NCI-H1930 (cell line): ENCODE results near the gene VEGFB.
"Not testable (repeated sequence)": the region's sequence is repeated elsewhere in the genome, so short reads cannot be mapped to it uniquely, and the experiment has no call there.

Experiments used
- DNase-seq, 2 experiments: peaks; one replicate each; lab custom pipeline; 2025; lab: John Stamatoyannopoulos, UW

VEGFB gene

GRCh38 chr11:64232182-64232966 lies 2.0 kb upstream of the VEGFB start:
- no peak for DNase-seq

- DNase-seq, result no peak
These were observed 1.4 kb upstream of the VEGFB start for GRCh38 chr11:64232967-64233315.

DNA sequence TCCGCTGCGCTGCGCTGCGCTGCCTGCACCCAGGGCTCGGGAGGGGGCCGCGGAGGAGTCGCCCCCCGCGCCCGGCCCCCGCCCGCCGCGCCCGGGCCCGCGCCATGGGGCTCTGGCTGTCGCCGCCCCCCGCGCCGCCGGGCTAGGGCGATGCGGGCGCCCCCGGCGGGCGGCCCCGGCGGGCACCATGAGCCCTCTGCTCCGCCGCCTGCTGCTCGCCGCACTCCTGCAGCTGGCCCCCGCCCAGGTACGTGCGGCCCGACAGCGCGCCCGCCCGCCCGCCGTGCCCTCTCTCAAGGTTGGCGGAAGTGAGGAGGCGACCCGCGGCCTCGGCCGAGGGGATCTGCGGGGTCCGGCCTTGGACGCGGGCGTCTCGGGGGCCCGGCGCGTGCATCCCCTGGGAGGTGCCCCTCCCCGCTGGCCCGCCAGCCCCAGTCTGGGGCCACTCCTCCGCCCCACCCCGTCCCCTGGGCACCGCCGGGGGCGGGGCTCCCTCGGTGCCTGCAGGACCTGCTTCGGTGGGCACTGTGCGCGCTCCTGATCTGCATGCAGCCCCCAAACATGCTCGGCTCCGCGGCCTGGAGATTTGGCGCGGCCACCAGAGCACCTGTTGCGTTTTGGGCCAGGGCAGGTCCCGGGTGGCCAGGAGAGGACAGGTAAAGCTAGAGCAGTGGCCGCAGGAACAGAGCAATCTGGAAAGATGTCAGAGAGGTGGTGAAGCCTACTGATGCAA lies 429 bp downstream of the VEGFB start:
- DNase-seq, result peak; percentile 33 to 50

DNA sequence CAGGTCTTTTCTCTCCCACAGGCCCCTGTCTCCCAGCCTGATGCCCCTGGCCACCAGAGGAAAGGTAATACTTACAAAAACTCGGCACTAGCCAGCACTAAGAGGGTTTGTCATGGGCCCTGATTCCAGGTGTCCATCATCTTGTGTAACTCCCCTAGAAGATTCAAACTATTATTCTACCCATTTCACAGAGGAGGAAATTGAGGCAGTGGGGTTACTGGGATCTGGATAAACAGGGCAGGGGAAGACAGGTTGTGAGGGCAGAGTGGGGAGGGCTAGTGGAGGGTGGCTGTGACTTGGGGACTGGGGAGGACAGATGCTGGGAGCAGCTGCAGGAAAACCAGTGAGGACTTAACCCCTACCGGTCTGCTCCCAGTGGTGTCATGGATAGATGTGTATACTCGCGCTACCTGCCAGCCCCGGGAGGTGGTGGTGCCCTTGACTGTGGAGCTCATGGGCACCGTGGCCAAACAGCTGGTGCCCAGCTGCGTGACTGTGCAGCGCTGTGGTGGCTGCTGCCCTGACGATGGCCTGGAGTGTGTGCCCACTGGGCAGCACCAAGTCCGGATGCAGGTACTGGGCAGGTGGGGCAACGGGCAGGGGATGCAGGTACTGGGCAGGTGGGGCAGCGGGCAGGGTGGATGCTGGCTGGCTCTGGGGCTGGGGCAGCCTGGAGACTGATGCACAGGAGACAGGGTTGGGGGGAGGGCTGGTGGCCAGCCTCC lies 1.2 kb downstream of the VEGFB start:
- no peak for DNase-seq

- DNase-seq, result peak in 1 of 2 experiments; percentile 14
These were observed 3.1 kb downstream of the VEGFB start for GRCh38 chr11:64237484-64237951.

- DNase-seq, result no peak
These were observed 3.7 kb downstream of the VEGFB start for GRCh38 chr11:64238076-64238475.

DNA sequence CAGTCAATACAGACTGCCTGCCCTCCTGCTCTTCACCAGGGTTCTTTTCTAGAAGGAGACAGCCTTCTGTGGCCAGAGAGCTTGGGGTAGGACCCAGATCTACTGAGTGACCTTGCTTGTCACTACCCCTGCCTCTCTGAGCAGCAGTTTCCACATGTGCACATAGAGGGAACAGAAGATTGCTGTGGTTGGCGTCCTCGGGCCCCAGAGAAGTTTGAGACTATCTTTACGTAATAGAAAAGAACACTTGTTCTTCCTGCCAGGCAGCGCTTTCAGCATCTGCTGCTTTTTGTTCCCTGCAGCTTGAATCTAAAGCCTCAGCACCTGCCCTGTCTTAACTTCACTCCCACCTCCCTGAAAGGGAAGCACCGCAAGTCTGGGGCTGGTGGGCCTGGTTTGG lies 4.6 kb downstream of the VEGFB start:
- no peak for DNase-seq

GRCh38 chr11:64239662-64240434 lies 5.5 kb downstream of the VEGFB start:
- no peak for DNase-seq

GRCh38 chr11:64240435-64241240 lies 6.3 kb downstream of the VEGFB start, which contains the start of gene FKBP2:
Gene FKBP2, plus strand, starts transcription at chr11:64241095. Its CDS starts 1,293 bp downstream, at chr11:64242388.
- peak; percentile 93 to 98 for DNase-seq

DNA sequence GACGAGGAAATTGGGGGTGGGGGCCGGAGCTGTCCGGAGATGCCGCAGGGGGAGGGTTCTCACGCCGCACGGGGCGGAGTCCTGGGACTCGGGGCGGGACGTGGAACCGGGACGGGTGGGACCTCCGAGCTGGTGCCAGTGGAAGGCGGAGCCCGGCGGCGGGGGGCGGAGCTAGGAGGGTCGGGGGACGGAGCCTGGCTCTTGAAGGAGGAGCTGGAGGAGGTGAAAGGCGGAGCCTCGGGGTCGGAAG lies 6.8 kb downstream of the VEGFB start:
- DNase-seq, result peak; percentile 97

GRCh38 chr11:64241491-64242374 lies 7.3 kb downstream of the VEGFB start:
- DNase-seq, result no peak

GRCh38 chr11:64243236-64243854 lies 9.0 kb downstream of the VEGFB start:
- DNase-seq, result no peak

DNA sequence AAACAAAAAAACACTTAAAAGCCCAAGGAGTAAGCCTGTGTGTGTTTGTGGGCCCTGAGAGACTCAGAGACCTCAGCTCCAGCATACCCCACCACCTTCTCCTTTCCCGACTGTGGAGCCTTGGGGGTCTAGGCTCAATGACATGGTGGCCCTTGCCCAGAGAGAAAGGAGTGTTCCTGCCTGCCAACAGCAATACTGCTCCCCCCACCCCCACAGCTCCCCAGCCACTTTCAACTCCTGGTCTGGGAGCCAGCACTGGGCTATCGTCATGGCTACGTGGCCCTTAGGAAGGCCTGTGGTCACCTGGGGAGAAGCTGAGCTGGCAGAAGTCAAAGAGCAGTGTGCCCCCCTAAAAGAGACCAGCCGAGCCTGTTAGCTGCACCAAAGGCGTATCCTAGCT lies 9.7 kb downstream of the VEGFB start:
- no peak for DNase-seq

GRCh38 chr11:64244966-64245365 lies 10.6 kb downstream of the VEGFB start:
- no peak for DNase-seq

- no peak for DNase-seq
These were observed 11.0 kb downstream of the VEGFB start for GRCh38 chr11:64245401-64245796.

DNA sequence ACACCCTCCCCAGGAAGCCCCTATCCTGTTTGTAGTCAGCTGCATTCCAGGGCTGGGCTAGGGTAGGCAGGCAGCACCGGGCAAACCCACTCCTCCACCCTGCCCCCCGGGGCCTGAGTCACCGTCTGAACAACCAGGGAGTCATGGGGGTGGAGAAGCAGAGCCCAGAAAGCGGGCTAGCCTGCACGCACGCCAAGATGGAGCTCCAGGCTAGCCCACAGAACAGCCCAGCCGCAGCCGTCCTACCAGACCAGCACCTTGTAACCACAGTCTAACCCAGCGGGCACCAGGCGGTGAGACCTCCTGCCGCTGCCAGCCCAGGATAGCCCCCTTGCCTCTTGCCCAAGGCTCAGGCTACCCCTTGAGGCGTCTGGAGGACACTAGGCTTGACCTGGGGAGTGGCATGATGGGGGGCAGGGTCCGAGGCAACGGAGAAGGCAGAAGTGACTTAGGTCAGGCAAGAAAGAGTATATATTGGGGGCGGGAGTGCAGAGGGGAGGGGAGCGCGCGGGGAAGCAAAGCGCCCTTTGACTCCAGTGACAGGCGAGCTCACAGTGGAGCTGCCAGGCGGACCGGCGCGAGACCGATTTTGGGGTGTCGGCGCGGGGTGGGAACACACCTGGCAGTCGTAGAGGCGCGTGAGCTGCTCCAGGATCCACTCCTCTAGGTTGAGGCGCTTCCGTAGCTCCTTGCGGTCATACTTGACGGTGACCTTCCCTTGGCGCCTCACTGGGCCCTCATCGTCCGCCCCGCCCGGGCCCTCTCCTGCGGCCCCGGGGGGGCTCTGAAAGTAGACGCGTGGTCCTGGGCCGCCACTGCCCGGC lies 11.6 kb downstream of the VEGFB start:
- DNase-seq, result no peak

- DNase-seq, result not testable (repeated sequence)
These were observed 12.2 kb downstream of the VEGFB start for GRCh38 chr11:64246621-64246870.

DNA sequence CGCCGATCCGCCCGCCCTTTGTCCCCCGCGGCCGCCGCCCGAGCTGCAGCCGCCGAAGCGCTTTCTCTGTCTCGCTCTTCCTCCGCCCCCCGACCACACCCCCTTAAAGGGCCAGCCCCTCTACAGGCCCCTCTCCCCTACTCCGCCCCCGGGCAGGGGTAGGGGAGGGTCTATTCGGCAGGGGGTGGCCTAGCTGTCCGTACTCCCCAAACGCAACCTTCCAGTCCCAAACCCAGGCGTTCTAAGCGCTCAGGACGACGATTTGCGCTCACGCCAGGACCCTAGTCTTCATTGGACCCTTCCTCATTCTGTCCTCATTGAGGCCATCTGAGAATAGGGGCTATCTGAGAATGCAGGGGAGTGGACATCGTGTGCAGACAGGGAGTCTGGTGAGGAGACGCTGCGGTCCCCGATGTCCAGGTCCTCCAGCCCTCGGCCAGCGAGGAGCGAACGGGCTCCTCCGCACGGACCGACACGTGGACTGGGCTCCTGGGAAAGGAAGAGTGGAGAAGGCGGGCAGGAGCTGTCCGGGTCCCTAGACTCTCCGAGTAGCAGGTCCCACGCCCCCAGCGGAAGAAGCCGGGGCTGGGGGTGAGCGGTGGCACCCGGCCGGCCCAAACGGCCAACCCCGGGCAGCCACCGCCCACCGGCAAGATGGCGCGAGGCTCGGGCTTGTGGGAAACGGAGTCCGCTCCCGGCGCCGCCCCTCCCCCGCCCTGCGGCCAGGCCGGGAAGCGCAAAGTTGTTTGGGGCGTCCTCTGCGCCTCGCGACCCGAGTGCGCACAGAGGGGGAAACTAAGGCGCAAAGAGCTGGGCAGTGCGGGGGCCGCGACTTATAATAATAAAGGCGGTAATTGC lies 12.7 kb downstream of the VEGFB start, which contains the start of gene PPP1R14B:
Gene PPP1R14B (minus strand): TSS at position 73 of the 858 bp plus-strand sequence. CDS start 270 bp downstream, outside the sequence.
- peak; percentile 91 to 92 for DNase-seq
